ENCODE data around the gene TRIM33. TPM values are rescaled to one million over a fixed set of nuclear protein-coding genes. Genes with fewer than 3 reads are reported as not detected.

TRIM33 gene
- total and polyA plus RNA-seq, 3 donors from 2014 or later = 63.7 to 88.7 (median 67.9) TPM

DNA sequence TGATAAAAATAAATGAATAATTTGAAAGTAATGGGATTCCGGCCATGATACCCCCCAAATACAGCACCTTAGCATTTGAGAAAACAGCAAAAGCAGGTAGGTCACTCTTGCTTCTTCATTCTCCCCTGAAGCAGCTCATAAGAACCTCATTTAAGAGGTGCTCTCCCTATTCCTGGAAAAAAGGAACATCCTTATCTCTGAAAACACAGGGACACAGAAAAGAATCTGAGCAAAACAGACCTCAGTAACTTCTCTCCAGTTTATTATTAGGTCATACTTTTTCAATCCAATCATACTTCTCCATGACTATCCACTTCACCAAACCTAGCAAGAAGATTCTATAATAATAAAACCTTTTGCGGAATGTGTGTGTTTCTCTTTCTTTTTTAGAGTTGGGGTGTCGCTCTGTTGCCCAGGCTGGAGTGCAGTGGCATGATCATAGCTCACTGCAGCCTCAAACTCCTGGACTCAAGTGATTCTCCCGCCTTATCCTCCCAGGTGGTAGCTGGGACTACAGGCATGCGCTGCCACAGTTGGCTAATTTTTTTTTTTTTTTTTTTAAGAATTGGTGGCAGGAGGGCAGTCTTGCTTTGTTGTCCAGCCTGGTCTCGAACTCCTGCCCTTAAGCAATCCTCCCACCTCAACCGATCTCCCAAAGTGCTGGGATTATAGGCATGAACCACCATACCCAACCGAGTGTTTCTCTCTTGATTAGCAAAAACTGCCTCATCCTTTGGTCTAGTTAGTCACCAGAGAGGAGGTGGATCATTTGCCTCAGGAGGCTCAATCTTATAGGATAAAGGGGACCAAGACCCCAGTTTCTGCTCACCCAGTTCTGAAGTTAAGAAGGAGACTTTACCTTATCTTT is 10.6 kb upstream of the TRIM33 start:
- Histone ChIP-seq H3K9me3 (no peaks in the 10 kb centered on the region), H3K4me3 (no peak overlapping the region), H3K36me3 (ENCODE audit: low read depth, missing control alignments) (no peaks in the 10 kb centered on the region), H3K4me1 (no peaks in the 10 kb centered on the region), H3K27me3 (no peaks in the 10 kb centered on the region), H3K27ac (no peak overlapping the region)
- WGBS, 2 donors = 89 to 96% methylated on average over 8 of the region's 8 CpGs
- intact Hi-C loops (cut with DNase I; ENCODE audit: low total_unique reads) = no loop called here
- TF ChIP-seq POLR2A (IDR thresholded peaks at IDR 0.05) = no peak
- TF ChIP-seq, protein P1, sequence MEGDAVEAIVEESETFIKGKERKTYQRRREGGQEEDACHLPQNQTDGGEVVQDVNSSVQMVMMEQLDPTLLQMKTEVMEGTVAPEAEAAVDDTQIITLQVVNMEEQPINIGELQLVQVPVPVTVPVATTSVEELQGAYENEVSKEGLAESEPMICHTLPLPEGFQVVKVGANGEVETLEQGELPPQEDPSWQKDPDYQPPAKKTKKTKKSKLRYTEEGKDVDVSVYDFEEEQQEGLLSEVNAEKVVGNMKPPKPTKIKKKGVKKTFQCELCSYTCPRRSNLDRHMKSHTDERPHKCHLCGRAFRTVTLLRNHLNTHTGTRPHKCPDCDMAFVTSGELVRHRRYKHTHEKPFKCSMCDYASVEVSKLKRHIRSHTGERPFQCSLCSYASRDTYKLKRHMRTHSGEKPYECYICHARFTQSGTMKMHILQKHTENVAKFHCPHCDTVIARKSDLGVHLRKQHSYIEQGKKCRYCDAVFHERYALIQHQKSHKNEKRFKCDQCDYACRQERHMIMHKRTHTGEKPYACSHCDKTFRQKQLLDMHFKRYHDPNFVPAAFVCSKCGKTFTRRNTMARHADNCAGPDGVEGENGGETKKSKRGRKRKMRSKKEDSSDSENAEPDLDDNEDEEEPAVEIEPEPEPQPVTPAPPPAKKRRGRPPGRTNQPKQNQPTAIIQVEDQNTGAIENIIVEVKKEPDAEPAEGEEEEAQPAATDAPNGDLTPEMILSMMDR (IDR thresholded peaks at IDR 0.05) = no peak
- no peak for DNase-seq

DNA sequence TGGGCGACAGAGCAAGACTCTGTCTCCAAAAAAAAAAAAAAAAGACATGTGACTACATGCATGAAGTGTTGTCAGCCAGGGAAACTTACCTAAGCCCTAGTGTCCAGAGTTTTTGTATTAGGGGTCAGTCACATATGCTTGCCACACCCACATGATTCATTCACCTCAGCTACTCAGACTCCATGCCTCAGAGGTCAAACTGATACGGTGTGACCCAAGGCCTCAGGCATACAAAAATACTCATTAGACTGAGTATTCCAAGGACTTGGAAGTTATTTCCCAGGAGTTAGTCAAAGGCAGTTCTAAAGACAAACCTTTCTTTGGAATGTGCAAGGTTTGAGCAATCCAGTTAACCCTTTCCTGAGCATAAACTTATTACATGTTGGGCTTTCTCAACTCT is 6.3 kb upstream of the TRIM33 start:
- no peaks in the 10 kb centered on the region for H3K27me3 ChIP-seq
- TF ChIP-seq, protein P1 (IDR thresholded peaks at IDR 0.05) = no peak
- TF ChIP-seq POLR2A (IDR thresholded peaks at IDR 0.05) = no peak
- H3K9me3 ChIP-seq = no peaks in the 10 kb centered on the region
- WGBS, 2 donors = 55 to 66% methylated on average over 2 of the region's 2 CpGs
- intact Hi-C loops (cut with DNase I; ENCODE audit: low total_unique reads) = no loop called here
- DNase-seq = no peak
- no peak overlapping the region for H3K27ac ChIP-seq
- no peaks in the 10 kb centered on the region for H3K36me3 ChIP-seq (ENCODE audit: low read depth, missing control alignments)
- no peaks in the 10 kb centered on the region for H3K4me1 ChIP-seq
- H3K4me3 ChIP-seq = no peak overlapping the region

DNA sequence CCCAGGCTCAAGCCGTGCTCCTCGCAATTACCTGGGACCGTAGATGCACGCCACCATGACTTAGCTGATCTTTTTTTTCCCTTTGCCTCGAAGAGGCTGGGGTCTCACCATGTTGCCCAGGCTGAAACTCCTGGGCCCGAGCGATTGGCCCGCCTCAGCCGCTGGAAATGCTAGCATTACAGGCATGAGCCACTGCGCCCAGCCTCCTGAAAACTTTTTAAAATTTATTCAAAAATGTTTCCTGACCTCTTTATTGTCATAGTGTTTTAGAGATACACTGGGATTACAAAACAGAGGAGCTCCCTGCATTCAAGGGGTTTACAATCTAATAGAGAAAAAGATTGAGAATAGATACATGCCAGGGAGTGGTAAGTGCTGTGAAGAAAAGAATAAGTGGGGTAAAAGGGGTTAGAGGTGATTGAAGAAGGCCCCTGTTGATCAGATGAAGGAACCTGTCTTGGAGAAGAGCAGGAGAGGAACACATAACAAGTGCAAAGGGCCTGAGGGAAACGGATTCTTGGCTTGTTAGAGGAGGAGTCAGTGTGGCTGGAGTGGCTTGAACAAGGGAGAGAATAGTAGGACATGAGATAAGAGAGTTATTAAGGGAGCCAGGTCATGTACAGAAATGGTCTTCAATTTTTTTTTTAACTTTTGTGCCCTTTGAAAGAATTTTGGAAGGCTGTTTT is 1.7 kb upstream of the TRIM33 start:
- no peaks in the 10 kb centered on the region for H3K27me3 ChIP-seq
- WGBS, 2 donors = 64 to 72% methylated on average over 11 of the region's 11 CpGs
- intact Hi-C loops (cut with DNase I; ENCODE audit: low total_unique reads) = no loop called here
- H3K27ac ChIP-seq = peak overlapping the region in 1 of 2 donors; percentile 93
- H3K9me3 ChIP-seq = no peaks in the 10 kb centered on the region
- H3K36me3 ChIP-seq (ENCODE audit: low read depth, missing control alignments) = no peaks in the 10 kb centered on the region
- TF ChIP-seq POLR2A (IDR thresholded peaks at IDR 0.05) = no peak
- TF ChIP-seq, protein P1 (IDR thresholded peaks at IDR 0.05) = no peak
- peaks cover 17% of the 10 kb centered on the region for H3K4me1 ChIP-seq
- DNase-seq = no peak
- H3K4me3 ChIP-seq = peak overlapping the region in 1 of 2 donors; percentile 95

DNA sequence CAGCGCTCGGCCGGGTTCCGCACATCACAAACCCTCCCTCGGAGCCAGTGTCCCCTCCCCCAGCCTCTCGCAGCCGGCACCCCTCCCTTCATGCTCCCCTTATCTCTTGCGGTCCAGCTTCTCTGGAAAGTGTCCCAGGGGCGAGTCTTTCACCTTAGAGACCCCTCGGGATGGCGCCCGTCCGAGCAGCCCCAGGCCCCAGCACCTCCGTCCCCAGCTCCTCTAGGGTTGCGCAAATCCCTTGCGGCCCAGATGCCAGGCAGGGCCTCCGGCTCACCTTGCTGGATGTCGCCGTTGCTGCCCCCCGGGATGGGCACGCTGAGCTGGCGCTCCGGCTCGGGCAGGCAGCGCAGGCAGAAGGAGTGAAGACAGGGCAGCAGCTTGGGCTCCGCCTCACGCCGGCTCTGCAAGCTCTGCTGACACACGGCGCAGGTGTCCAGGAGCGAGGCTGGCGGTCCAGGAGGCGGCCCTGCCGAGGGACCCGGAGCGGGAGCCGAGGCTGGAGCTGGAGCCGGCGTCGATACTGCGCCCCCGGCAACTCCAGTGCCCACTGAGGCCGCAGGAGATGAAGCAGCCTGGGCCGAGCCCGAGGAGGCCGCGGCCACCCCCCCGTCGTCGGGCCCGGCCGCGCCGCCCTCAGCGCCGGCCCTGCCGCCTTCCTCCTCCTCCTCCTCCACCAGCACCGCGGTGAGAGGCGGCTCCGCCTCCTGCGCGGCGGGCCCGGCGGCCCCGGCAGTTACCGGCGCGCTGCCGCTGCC is 550 bp downstream of the TRIM33 start:
- intact Hi-C loops (cut with DNase I; ENCODE audit: low total_unique reads) = no loop called here
- peak overlapping the region; percentile 86 to 93 for H3K27ac ChIP-seq
- WGBS, 2 donors = 1% methylated on average over 8 to 55 of the region's 71 CpGs

More for the DNA sequence above, 550 bp downstream of the TRIM33 start:
- peaks cover 19% of the 10 kb centered on the region for H3K4me1 ChIP-seq
- TF ChIP-seq, protein P1 (IDR thresholded peaks at IDR 0.05) = no peak
- no peak for TF ChIP-seq POLR2A (IDR thresholded peaks at IDR 0.05)
- peak overlapping the region; percentile 92 to 95 for H3K4me3 ChIP-seq
- DNase-seq = peak; percentile 67
- no peaks in the 10 kb centered on the region for H3K27me3 ChIP-seq
- H3K36me3 ChIP-seq (ENCODE audit: low read depth, missing control alignments) = no peaks in the 10 kb centered on the region
- no peaks in the 10 kb centered on the region for H3K9me3 ChIP-seq
